H9 (cell line): ENCODE data around the gene CYB561D1. TPM values are rescaled to one million over a fixed set of nuclear protein-coding genes. Genes with fewer than 3 reads are reported as not detected.

Experiments
- DNase-seq: peaks from one replicate; pipeline ENCODE4 v3.0.0-alpha.2; 2017
- H2AFZ ChIP-seq: one replicate; pipeline ENCODE4 v1.6.1; 2013; ENCODE audit warnings: mild to moderate bottlenecking, low read length, control low read depth, moderate library complexity
- H2AK5ac ChIP-seq: 2 replicates; pipeline ENCODE4 v1.6.1; 2013; ENCODE audit warnings: low read length, control low read depth, mixed read lengths; ENCODE audit not compliant: insufficient read length
- H2BK120ac ChIP-seq: one replicate; pipeline ENCODE4 v1.6.1; 2013; ENCODE audit warnings: low read depth, mild to moderate bottlenecking, low read length, control low read depth, inconsistent platforms; ENCODE audit not compliant: poor library complexity, severe bottlenecking
- H2BK12ac ChIP-seq: 2 replicates; pipeline ENCODE4 v1.6.1; 2013; ENCODE audit warnings: low read length, control low read depth, mixed read lengths, low read depth; ENCODE audit not compliant: insufficient read length
- H2BK15ac ChIP-seq: 2 replicates; pipeline ENCODE4 v1.6.1; 2013; ENCODE audit warnings: low read depth, low read length, control low read depth
- H2BK20ac ChIP-seq: one replicate; pipeline ENCODE4 v1.6.1; 2013; ENCODE audit warnings: low read depth, mild to moderate bottlenecking, low read length, control low read depth, inconsistent platforms; ENCODE audit not compliant: poor library complexity, severe bottlenecking
- H2BK5ac ChIP-seq: 2 replicates; pipeline ENCODE4 v1.6.1; 2013; ENCODE audit warnings: low read length, control low read depth, mixed read lengths; ENCODE audit not compliant: insufficient read length
- H3K14ac ChIP-seq: 2 replicates; pipeline ENCODE4 v1.6.1; 2013; ENCODE audit warnings: low read length, control low read depth; ENCODE audit not compliant: insufficient read depth
- H3K18ac ChIP-seq: 2 replicates; pipeline ENCODE4 v1.6.1; 2013; ENCODE audit warnings: low read depth, mild to moderate bottlenecking, mixed read lengths, low read length, control low read depth; ENCODE audit not compliant: insufficient read length
- H3K23ac ChIP-seq: 2 replicates; pipeline ENCODE4 v1.6.1; 2013; ENCODE audit warnings: low read length, control low read depth, mixed read lengths, low read depth; ENCODE audit not compliant: insufficient read length
- H3K23me2 ChIP-seq: 2 replicates; pipeline ENCODE4 v1.6.1; 2013; ENCODE audit warnings: low read depth, mild to moderate bottlenecking, mixed read lengths, low read length, control low read depth; ENCODE audit not compliant: insufficient read length, poor library complexity, severe bottlenecking
- H3K27ac ChIP-seq: 2 replicates; pipeline ENCODE4 v1.5.1; 2013; ENCODE audit warnings: low read length, control low read depth, mixed read lengths, low read depth; ENCODE audit not compliant: insufficient read length
- H3K27me3 ChIP-seq: 2 replicates; pipeline ENCODE4 v1.6.1; 2013; ENCODE audit warnings: low read length, control low read depth, inconsistent platforms; ENCODE audit not compliant: insufficient read depth
- H3K4ac ChIP-seq: 2 replicates; pipeline ENCODE4 v1.6.1; 2013; ENCODE audit warnings: low read depth, mild to moderate bottlenecking, control low read depth, inconsistent platforms, low read length, moderate library complexity
- H3K4me1 ChIP-seq: 2 replicates; pipeline ENCODE4 v1.6.1; 2013; ENCODE audit warnings: low read length, control low read depth, inconsistent platforms; ENCODE audit not compliant: insufficient read depth
- H3K4me2 ChIP-seq: 2 replicates; pipeline ENCODE4 v1.6.1; 2013; ENCODE audit warnings: low read length, control low read depth, mixed read lengths; ENCODE audit not compliant: insufficient read length, insufficient read depth
- H3K56ac ChIP-seq: 2 replicates; pipeline ENCODE4 v1.6.1; 2013; ENCODE audit warnings: low read depth, mild to moderate bottlenecking, mixed read lengths, low read length, control low read depth; ENCODE audit not compliant: insufficient read length
- H3K79me1 ChIP-seq: 2 replicates; pipeline ENCODE4 v1.6.1; 2013; ENCODE audit warnings: low read depth, mild to moderate bottlenecking, moderate library complexity, low read length, control low read depth, inconsistent platforms; ENCODE audit not compliant: insufficient read depth, poor library complexity, severe bottlenecking
- H3K79me2 ChIP-seq: 2 replicates; pipeline ENCODE4 v1.6.1; 2013; ENCODE audit warnings: low read length, control low read depth, inconsistent platforms; ENCODE audit not compliant: insufficient read depth
- H3K9ac ChIP-seq: 2 replicates; pipeline ENCODE4 v1.6.1; 2013; ENCODE audit warnings: low read length, control low read depth, mixed read lengths; ENCODE audit not compliant: insufficient read length; ENCODE audit errors: extremely low read depth
- H3K9me3 ChIP-seq: one replicate; pipeline ENCODE4 v1.6.1; 2013; ENCODE audit warnings: low read depth, low read length, inconsistent platforms; ENCODE audit not compliant: control insufficient read depth
- H3T11ph ChIP-seq: one replicate; pipeline ENCODE4 v1.6.1; 2013; ENCODE audit warnings: mild to moderate bottlenecking, low read length, control low read depth, inconsistent platforms
- H4K20me1 ChIP-seq: one replicate; pipeline ENCODE4 v1.6.1; 2013; ENCODE audit not compliant: control insufficient read depth, insufficient read length, insufficient read depth
- H4K5ac ChIP-seq: 2 replicates; pipeline ENCODE4 v1.6.1; 2013; ENCODE audit warnings: low read depth, mild to moderate bottlenecking, mixed read lengths, low read length, control low read depth; ENCODE audit not compliant: insufficient read length
- H4K8ac ChIP-seq: replicated peaks from 2 replicates; pipeline ENCODE4 v1.6.1; 2013; ENCODE audit warnings: low read length, control low read depth, mixed read lengths, low read depth; ENCODE audit not compliant: insufficient read length
- H4K91ac ChIP-seq: 2 replicates; pipeline ENCODE4 v1.6.1; 2013; ENCODE audit warnings: low read depth, mild to moderate bottlenecking, moderate library complexity, mixed read lengths, low read length, control low read depth; ENCODE audit not compliant: insufficient read length
- H3K27ac Mint-ChIP-seq, 3 experiments: 2 replicates in 2 of 3; 3 replicates in 1 of 3; pipeline ENCODE4 v1.8.0; 2020 to 2021; ENCODE audit warnings: mixed read lengths in 3 of 3, mild to moderate bottlenecking in 1 of 3, moderate library complexity in 1 of 3
- H3K27me3 Mint-ChIP-seq: 2 replicates; pipeline ENCODE4 v1.8.0; 2021; ENCODE audit warnings: low read depth, mild to moderate bottlenecking, moderate library complexity, mixed read lengths
- H3K36me3 Mint-ChIP-seq, 3 experiments: 2 replicates in 2 of 3; 3 replicates in 1 of 3; pipeline ENCODE4 v1.8.0; 2020 to 2021; ENCODE audit warnings: low read depth in 3 of 3, mixed read lengths in 3 of 3; ENCODE audit not compliant: insufficient read depth in 1 of 3
- H3K4me1 Mint-ChIP-seq, 2 experiments: 2 replicates each; pipeline ENCODE4 v1.8.0; 2020; ENCODE audit warnings: mixed read lengths in 2 of 2
- H3K4me3 Mint-ChIP-seq, 2 experiments: 2 replicates in 1 of 2; 3 replicates in 1 of 2; pipeline ENCODE4 v1.8.0; 2020 to 2021; ENCODE audit warnings: mild to moderate bottlenecking in 2 of 2, mixed read lengths in 2 of 2, moderate library complexity in 1 of 2
- H3K9me3 Mint-ChIP-seq, 2 experiments: 2 replicates in 1 of 2; 3 replicates in 1 of 2; pipeline ENCODE4 v1.8.0; 2020; ENCODE audit warnings: mild to moderate bottlenecking in 2 of 2, mixed read lengths in 2 of 2, moderate library complexity in 1 of 2
- CTCF ChIP-seq: fragments of 200-600 bp; sonication (generic); conservative IDR thresholded peaks from 3 replicates; pipeline ENCODE4 v1.8.0; 2021; ENCODE audit warnings: antibody characterized with exemption, mild to moderate bottlenecking
- WGBS: extraction: QIAGEN DNeasy Blood & Tissue Kit; methylation state at CpG from one replicate; pipeline ENCODE4 v1.1.7; 2013; ENCODE audit warnings: missing lambda C conversion rate, low lambda C conversion rate, mixed read lengths; ENCODE audit not compliant: insufficient read length; ENCODE audit errors: extremely low coverage; 5-methylcytosine and 5-hydroxymethylcytosine counted together
- total RNA-seq: library from RNA; stranded (reverse); gene quantifications from 2 replicates; pipeline ENCODE4 v1.2.1, GENCODE V29; 2021

Gene CYB561D1
- total RNA-seq, 1 experiment from 2014 or later, result 6.5 TPM

- Histone ChIP-seq H3K23ac (no peak overlapping the region), H4K20me1 (no peaks in the 10 kb centered on the region), H3K4me2 (no peak overlapping the region), H2AK5ac (no peak overlapping the region), H4K91ac (no peak overlapping the region), H3T11ph (no peak overlapping the region), H3K56ac (no peak overlapping the region), H3K79me1 (no peaks in the 10 kb centered on the region), H3K23me2 (no peaks in the 10 kb centered on the region), H3K27ac (no peak overlapping the region), H4K5ac (no peak overlapping the region), H3K9me3 (no peaks in the 10 kb centered on the region), H3K18ac (no peak overlapping the region), H2BK5ac (no peak overlapping the region), H2BK15ac (no peak overlapping the region), H3K9ac (no peak overlapping the region), H3K14ac (no peak overlapping the region), H2AFZ (no peak overlapping the region), H3K4ac (no peak overlapping the region), H2BK20ac (no peak overlapping the region), H2BK120ac (no peak overlapping the region), H4K8ac (no peak overlapping the region), H3K79me2 (no peaks in the 10 kb centered on the region), H3K27me3 (no peaks in the 10 kb centered on the region), H2BK12ac (no peak overlapping the region), H3K4me1 (peaks cover 2% of the 10 kb centered on the region; the same call in 1 of the 2 replicates)
- DNase-seq, result no peak
- Mint-ChIP-seq H3K27me3 (no peaks in the 10 kb centered on the region), H3K4me3 (no peak overlapping the region; a peak in 1 of 5 replicates), H3K9me3 (no peaks in the 10 kb centered on the region), H3K27ac (peak overlapping the region in 2 of 3 experiments; percentile 49 to 51; a peak in 1 of 7 replicates), H3K4me1 (peaks cover 20 to 21% of the 10 kb centered on the region in 2 experiments), H3K36me3 (peaks cover 0 to 11% (median 5%) of the 10 kb centered on the region in 3 experiments; a peak in 5 of 7 replicates)
- WGBS, result no CpG with 5 or more reads among the region's 9 CpGs
- TF ChIP-seq CTCF, result no peak
Observed at GRCh38 chr1:109497449-109498160, 3.7 kb downstream of the CYB561D1 start.
